Keratinocyte (primary cell): ENCODE results near the gene LVRN.

Source experiments
- EZH2 ChIP-seq: IDR thresholded peaks from one replicate; pipeline ENCODE4 v1.6.1; 2012; ENCODE audit warnings: inconsistent platforms, mild to moderate bottlenecking, low read length, moderate library complexity
- TF ChIP-seq, protein P1 (sequence below), 3 experiments: IDR thresholded peaks in 1 of 3; conservative IDR thresholded peaks in 1 of 3; optimal IDR thresholded peaks in 1 of 3; 2 replicates in 2 of 3; 3 replicates in 1 of 3; pipeline versions ENCODE3 to v1.5.1; 2011; ENCODE audit warnings: low read length in 3 of 3, mild to moderate bottlenecking in 3 of 3, moderate library complexity in 2 of 3, control low read depth in 1 of 3, inconsistent platforms in 1 of 3; ENCODE audit not compliant: insufficient read depth in 2 of 3; ENCODE audit errors: extremely low read depth in 1 of 3

DNA sequence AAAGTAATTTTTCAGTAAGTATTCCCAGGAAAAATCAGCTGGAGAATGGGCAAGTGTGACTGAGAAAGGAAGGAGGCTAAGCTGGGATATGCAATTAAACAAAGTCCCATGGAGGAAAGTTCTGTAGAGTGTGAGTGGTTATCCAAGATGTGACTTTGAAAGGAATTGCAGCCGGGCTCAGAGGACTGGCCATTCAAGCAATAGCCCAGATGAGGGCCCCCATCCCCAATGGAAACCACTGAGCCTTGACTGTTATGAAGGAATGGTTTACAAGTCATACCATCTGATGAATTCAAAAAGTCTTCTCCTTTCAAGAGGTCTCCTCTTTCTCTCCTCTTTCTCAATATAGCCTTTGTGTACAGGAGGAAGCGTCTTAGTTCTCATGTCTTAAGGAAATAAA lies 6.5 kb downstream of the LVRN start:
- TF ChIP-seq, protein P1, sequence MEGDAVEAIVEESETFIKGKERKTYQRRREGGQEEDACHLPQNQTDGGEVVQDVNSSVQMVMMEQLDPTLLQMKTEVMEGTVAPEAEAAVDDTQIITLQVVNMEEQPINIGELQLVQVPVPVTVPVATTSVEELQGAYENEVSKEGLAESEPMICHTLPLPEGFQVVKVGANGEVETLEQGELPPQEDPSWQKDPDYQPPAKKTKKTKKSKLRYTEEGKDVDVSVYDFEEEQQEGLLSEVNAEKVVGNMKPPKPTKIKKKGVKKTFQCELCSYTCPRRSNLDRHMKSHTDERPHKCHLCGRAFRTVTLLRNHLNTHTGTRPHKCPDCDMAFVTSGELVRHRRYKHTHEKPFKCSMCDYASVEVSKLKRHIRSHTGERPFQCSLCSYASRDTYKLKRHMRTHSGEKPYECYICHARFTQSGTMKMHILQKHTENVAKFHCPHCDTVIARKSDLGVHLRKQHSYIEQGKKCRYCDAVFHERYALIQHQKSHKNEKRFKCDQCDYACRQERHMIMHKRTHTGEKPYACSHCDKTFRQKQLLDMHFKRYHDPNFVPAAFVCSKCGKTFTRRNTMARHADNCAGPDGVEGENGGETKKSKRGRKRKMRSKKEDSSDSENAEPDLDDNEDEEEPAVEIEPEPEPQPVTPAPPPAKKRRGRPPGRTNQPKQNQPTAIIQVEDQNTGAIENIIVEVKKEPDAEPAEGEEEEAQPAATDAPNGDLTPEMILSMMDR (optimal IDR thresholded peaks at IDR 0.05 in 1 of 3, IDR thresholded peaks at IDR 0.05 in 1 of 3, conservative IDR thresholded peaks at IDR 0.05 in 1 of 3; ENCODE audit: extremely low read depth in 1 of 3, insufficient read depth in 2 of 3, low read length in 3 of 3) = no peak
- no peak for TF ChIP-seq EZH2
